Iris pigment epithelial cell (primary cell): Measurements from ENCODE around the gene KLF15.

Experiments used
- DNase-seq: peaks from one replicate; pipeline ENCODE4 v3.0.0-alpha.2; 2011; ENCODE audit warnings: low read depth

KLF15 gene

DNA sequence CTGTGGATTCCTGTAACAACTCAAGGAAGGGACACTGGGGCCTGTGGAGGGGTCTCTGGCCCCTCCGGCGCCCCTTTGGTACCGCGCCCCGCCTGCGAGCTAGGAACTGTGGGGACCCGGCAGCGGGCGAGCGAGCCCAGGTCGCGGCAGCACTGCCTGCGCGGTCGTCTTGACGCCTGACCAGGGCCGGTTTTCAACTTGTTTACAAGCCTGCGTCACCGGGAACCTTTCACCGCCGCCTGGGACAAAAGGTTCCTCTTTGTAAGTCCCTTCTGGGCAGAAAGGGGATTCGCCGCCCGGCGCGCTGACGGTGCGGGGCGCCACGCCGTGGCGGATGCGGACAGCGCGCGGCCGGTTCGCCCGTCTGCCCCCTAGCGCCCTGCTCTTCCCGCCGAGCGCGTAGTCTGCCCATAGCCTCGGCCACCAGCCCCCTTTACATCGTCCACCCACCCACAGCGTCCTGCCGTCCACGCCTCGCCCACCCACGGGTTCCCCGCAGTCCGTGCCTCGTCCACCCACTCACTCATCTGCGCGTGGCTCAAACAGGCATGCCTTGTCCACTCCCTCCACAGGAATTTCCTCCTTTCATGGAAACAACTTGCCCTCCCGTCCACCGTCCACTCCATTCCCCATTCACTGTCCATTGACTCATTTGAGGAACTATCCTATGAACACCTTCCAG lies 32.0 kb upstream of the KLF15 start:
- peak; percentile 77 for DNase-seq

DNA sequence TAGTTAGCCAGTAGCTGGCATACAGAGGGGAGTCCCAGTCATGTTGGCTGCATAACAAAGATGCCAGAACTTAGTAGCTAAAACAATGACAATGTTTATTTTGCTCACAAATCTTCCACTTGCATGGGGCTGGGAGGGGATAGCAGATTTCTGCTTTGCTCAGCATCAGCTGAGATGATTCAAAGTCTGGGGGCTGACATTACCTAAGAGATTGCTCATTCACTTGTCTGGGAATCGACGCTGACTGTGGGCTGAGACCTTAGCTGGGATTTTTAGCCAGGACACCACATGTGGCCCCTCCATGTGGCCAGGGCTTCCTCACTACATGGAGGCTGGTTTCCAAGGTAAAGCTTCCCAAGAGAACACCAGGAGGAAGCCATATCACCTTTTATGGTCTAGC lies 24.8 kb upstream of the KLF15 start:
- no peak for DNase-seq

DNA sequence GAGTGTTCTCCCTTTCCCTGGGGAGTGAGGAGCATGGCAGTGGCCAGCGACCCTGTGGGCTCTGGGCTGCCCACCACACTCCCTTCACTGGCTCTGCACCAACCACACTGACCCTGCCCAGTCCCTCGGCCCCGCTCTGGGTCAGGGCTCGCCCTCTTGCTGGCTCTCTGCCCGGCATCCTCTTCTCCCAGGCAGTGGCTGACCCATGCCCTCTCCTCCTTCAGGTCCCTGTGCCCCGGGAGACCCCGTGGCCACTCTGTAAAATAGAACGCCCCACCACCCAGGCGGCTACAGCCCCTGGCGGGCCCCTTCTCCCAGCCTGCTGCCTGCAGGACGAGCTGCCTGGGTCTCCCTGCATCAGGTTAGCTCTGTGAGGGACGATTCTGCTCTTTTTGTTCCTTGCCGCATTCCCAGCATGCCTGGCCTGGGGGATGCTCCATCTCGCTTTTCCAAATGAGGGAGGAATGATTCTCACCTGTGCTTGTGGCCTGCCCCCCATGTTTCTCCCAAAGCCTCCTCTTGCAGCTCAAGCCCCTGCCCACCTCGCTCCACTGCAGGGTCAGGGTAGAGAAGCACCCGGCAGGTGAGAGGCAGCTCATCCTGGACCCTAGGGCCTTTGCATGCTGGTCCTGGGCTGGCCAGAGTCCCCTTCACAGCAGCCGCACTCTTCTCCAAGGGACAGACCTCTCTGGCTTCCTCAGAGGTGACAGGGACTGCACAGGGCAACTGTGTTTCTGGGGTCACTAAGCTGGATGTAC lies 23.0 kb upstream of the KLF15 start:
- no peak for DNase-seq

DNA sequence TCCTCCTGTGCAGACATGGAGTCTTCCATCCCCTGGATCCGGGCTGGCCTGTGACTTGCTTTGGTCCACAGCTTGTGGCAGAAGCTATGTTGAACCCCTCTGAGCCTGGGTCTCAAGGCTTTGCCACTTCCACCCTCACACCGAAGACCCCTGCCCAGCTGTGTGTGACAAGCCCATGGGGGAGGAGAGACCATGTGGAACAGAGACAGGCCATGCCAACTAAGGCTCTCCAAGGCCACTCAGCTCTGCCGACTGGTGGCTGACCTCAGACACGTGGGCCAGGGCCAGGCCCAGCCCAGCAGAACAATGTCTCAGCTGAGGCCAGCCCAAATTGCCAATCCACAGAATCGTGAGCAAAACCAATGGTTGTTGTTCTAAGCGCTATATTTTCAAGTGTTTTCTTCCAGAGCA lies 21.1 kb upstream of the KLF15 start:
- no peak for DNase-seq

DNA sequence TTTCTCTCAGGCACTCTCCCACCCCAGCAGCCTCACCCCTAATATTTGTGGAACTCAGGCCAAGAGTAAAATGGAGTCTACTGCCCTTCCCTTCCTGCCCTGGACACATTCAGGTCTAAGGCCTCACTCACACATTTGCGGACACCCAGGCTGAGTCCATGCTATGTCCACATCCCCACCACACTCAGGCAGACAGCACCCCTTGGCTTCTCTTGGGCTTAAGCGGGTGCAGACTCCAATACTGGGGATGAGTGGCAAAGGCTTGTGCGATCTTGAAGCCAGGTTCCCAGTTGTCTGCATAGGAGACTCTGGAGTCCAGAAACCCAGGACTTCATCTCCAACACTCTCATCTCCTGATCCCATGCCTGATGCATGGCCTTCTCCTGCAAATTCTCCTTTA lies 20.0 kb upstream of the KLF15 start:
- no peak for DNase-seq

GRCh38 chr3:126376444-126376843 lies 19.2 kb upstream of the KLF15 start:
- DNase-seq, result no peak

DNA sequence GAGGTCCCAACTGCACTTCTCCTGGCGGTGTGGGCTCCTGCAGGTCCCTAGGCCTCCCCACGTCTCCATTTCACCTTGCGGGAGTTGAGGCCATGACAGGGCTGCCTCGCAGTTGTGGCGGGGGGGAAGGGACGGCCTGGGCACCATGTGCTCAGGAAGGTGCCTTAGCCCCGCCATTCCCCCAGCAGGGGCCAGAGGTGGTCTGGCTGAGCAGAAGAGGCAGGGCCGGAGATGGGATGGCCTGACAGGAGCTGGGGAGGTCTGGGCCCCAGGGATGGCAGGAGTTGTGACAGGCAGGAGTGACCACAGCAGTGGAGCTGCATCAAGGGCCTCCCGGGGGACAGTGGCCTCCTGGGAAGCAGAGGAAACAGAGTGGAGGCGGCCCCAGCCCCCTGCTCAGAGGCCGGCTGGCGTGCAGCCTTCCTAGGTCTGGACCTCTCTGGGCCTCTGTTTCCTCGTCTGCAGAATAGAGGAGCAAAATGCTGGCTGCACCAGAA lies 18.7 kb upstream of the KLF15 start:
- no peak for DNase-seq

DNA sequence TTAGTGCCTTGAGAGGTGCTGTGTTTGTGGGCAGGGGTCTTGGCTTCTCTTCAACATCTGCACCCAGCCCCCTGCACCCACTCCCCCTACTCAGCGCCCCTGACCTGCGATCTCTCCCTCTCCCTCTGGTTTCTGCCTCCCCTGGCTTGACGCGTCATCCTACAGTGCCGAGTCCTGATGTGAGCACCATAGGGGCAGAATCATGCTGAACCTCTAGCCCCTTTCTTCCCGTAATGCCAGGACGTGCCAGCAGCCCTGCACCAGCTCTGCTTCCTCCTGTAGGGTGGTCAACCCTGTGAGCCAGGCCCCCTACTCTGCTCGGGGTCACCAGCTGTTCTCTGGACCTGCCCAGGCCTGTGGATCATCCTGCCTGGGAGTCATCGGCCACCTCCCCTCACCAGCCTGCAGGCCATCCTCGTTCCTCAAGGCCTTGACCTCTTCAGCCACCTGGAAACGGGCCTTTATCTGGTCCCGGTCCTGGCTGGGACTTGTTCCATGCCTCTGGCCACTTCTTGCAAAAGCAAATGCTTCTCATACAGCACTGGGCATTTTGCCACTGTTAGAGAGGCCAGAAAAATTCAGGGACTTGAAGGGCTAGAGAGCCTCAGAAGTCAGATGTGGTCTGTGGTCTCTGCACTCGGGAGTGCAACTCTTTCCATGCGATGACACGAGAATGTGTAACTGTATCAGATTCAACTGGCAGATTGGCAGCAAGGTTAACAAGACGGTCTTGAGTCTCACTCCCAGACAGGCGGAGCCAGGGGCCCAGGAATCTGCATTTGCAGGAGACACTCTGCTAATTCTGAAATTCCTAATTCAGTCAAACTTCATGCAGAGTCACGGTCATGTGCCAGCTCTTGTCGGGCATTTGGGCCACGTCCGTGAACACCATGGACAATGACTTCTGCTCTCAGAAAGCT lies 16.7 kb upstream of the KLF15 start:
- peak; percentile 53 for DNase-seq

DNA sequence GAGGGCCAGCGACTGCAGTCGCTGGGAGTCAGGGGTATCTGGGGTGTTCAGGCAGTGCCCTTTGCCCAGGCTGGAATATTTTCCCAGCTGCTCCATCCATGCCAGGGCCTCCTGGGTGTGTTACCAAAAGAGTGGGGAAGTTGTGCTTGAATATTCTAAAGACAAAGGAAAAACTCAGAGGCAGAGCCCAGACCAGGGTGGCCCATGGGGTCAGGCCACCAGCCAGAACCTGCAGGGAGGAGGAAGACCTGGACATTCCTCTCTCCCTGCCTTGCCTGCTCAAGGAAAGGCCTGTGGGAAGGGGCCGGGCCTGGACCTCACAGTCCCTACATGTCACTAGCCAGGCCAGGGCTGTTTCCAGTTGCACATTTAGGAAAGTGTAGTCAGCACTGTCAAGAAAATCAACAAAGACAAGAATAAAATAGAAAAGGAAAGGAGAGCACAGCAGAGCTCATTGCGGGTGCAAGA lies 16.0 kb upstream of the KLF15 start:
- no peak for DNase-seq

- no peak for DNase-seq
Measured at GRCh38 chr3:126372413-126373145, 15.4 kb upstream of the KLF15 start.

- DNase-seq, result no peak
Measured at GRCh38 chr3:126371096-126371705, 14.0 kb upstream of the KLF15 start.

DNA sequence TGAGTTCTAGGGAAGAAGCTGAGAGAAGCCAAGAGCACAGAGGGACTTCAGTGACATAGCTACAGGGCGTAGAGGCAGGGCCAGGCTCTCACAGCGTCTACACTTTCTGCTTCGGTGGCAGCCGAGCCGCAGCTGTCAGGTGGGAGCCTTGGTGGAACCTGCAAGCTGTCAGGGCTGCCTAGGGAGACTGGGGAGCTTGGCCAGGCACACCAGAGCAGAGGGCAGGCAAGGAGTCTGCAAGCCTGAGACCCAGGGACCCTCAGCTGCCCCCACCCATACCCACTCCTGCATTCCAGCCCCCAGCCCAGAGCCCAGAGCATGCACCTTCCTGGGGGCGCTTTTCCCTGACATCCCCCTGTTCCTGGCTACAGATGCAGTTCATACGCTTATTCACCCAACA lies 13.4 kb upstream of the KLF15 start:
- DNase-seq, result no peak

- no peak for DNase-seq
Measured at GRCh38 chr3:126370055-126370454, 12.8 kb upstream of the KLF15 start.

- DNase-seq, result no peak
Measured at GRCh38 chr3:126369490-126369889, 12.3 kb upstream of the KLF15 start.

- DNase-seq, result no peak
Measured at GRCh38 chr3:126367316-126367805, 10.2 kb upstream of the KLF15 start.

- DNase-seq, result no peak
Measured at GRCh38 chr3:126365351-126366277, 8.4 kb upstream of the KLF15 start.

DNA sequence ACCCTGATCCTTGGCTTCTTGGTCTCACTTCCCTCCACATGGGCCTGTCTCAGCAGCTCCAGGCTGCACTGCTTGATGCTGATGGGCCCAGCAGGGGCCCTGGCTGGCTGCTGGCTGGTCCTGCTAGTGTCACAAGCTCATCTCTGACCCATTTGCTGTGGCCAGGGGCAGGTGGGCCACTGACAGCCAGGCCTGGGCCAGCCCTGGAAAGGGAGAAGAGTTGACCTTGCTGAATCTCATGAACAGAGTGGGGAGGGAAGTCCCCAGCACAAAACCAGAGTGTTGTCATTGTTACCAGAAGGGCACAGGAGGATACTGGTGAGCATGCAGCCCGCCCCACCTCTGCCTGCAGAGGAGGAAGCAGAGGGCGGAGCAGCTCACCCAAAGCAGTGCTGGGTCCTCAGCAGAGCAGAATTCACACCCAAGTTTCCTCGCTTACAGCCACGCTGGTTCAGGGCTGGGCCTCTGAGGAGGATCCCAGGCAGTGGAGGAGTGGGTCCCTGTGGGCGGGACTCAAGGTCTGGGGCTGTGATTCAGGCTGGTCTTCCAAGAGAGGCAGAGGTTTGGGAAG lies 7.6 kb upstream of the KLF15 start:
- DNase-seq, result no peak

GRCh38 chr3:126364130-126364695 lies 7.0 kb upstream of the KLF15 start:
- no peak for DNase-seq

- DNase-seq, result no peak
Measured at GRCh38 chr3:126361211-126361610, 4.0 kb upstream of the KLF15 start.
